Stimulated activated CD4-positive, alpha-beta T cell treated with anti-CD3 and anti-CD28 coated beads, Interleukin-15, amount 100 ng/mL, for 24 hours (primary cell): ENCODE measurements around the gene EXOG.

Source experiments
- DNase-seq: peaks from one replicate; pipeline ENCODE4 v3.0.0-alpha.2; 2020

EXOG gene

DNA sequence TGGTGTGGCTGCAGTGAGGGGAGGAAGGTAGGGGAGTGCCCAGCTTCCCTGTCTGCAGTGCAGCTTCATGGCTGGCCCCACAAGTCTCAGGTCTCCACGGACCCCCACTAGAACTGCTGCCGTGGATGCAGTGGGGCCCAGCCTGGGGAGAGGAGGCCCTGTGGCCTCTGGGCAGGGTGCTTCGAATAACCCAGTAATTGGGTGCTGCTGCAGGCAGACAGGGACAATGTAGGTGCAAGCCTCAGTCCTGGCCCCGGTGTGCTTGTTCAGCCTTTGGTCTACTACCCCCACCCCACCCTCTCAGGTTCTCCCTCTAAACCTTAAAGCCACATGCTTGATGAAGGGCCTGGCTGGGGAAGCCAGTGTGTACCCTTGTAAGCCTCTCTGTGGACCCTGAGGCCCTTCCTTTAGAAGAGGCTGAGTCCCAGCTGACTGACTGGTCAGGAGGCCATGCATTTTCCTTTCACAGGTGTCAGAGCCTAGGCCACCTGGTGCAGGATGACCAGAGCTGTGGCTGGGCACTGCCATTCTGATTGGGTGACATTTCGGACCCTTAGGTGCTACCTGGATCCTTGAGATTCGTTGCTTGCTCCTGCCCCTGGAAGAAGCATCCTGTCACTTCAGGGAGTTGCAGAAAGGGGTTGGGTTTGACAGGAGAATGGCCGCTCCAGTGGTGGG, 21.1 kb upstream of the EXOG start:
- no peak for DNase-seq

DNA sequence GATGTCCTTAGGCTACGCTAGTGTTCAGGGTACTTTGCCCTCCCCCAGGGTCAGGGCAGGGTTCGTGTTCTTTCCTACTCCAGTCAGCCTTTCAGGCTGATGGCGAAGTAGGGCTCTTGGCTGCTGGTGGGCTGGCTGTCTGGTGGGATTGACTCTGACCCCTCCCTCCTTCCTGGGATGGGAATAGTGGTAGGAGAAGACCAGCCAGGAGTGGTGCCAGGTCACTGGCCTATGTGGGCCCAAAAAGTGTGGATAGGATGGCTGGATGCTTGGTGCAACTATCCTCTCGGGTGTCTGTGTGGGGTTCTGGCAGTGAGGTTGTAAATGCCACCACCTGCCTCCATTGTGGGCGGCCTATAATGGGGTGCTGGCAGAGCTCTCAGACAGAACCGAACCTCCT, 20.4 kb upstream of the EXOG start:
- DNase-seq = no peak

GRCh38 chr3:38476157-38476756, 19.9 kb upstream of the EXOG start:
- DNase-seq = no peak

DNA sequence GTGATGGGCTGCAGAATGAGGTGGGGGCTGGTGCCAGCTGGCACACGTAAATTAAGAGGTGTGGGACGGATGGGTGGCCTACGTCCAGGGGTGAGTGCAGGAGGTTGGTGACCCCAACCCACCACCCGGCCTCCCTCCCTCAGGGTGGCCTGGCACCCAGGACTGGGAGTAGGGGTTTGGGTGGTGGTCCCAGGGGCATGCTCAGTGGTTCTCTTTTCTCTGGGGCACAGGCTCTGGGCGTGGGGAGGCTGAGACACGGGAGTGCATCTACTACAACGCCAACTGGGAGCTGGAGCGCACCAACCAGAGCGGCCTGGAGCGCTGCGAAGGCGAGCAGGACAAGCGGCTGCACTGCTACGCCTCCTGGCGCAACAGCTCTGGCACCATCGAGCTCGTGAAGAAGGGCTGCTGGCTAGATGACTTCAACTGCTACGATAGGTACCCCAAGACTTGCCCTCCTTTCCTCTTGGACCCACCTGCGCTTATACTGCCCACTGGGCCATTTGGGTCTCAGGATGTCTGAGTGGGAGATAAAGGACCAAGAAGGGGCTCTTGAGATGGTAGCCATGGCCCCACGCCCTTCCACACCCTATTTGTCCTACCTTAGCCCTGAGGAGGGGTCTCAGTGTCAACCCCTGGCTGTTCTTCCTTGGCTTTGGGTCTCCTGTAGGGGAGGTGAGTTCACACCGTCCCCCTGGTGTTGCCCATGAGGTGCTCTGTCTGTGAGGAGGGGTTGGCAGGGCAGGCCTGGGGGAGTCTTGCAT, 18.9 kb upstream of the EXOG start:
- DNase-seq = no peak

GRCh38 chr3:38477839-38478450, 18.2 kb upstream of the EXOG start:
- no peak for DNase-seq

GRCh38 chr3:38478901-38479300, 17.2 kb upstream of the EXOG start:
- no peak for DNase-seq

GRCh38 chr3:38479431-38480092, 16.6 kb upstream of the EXOG start:
- peak; percentile 58 for DNase-seq

DNA sequence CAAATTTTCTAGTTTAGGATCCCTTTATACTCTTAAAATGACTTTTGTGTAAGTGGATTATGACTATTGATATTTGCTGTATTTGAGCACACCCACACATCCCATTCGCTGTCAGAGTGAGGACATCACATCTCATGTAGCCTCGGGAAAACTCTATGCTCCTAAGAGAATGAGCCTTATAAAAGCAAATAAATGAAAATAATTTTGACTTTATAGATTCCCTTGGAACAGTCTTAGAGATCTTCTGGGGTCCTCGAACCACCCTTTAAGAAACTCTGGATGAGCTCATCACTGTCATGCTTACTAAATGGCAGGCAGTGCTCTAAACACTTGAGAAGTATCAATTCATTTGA, 16.1 kb upstream of the EXOG start:
- no peak for DNase-seq

GRCh38 chr3:38480930-38481329, 15.2 kb upstream of the EXOG start:
- no peak for DNase-seq

DNA sequence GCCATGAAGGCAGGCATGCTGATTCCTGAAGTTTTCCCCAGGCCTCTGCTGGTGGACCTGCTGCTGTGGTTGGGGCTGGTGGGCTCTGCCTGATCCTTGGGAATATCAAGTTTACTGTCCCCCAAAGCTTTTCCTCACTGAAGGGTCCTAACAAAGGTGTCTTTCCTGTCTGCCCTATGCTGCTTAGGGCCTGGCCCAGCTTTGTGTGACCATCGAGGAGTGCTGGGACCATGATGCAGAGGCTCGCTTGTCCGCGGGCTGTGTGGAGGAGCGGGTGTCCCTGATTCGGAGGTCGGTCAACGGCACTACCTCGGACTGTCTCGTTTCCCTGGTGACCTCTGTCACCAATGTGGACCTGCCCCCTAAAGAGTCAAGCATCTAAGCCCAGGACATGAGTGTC, 13.2 kb upstream of the EXOG start:
- DNase-seq = no peak

- no peak for DNase-seq
Measured at GRCh38 chr3:38487323-38487722, 8.8 kb upstream of the EXOG start.

- no peak for DNase-seq
Measured at GRCh38 chr3:38488949-38489348, 7.2 kb upstream of the EXOG start.

GRCh38 chr3:38489766-38490165, 6.4 kb upstream of the EXOG start:
- DNase-seq = no peak

DNA sequence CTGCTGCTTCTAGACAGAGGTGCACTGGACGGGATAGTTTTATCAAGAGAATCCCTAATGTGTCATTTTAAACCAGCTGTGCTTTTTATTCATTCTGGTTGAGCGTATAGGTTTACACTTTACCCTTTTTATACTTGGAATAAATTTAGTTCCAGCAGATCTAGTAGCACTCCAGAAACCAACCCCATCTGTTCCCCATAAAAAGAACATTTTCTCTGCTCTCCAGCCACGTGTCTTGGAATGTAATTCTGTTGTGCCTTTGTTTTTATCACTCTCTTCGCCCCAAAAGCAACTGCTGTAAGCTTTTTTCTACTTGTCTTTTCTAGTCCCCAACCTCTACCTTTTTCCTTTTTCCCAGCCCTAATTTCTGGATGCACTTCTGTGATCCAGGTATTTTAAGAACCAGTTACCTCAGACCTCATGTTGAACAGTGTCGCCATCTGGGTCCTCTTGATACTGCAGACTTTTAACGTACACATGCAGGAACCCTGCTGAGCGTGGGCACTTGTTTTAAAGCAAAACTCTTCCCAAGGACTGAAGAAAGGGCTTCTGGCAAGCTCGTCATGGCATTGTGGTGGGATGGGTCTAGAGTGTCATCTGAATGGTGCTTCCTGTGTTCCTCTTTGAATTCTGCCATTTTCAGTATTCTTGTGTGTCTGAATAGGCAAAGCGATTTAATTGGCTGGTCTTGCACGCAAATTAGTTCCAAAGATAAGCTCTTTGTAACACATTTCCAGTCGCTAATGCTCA, 5.7 kb upstream of the EXOG start:
- DNase-seq = no peak

GRCh38 chr3:38491215-38491614, 4.9 kb upstream of the EXOG start:
- DNase-seq = no peak

- DNase-seq = no peak
Measured at GRCh38 chr3:38493031-38493430, 3.1 kb upstream of the EXOG start.

GRCh38 chr3:38497031-38497430, 891 bp downstream of the EXOG start:
- DNase-seq = no peak

DNA sequence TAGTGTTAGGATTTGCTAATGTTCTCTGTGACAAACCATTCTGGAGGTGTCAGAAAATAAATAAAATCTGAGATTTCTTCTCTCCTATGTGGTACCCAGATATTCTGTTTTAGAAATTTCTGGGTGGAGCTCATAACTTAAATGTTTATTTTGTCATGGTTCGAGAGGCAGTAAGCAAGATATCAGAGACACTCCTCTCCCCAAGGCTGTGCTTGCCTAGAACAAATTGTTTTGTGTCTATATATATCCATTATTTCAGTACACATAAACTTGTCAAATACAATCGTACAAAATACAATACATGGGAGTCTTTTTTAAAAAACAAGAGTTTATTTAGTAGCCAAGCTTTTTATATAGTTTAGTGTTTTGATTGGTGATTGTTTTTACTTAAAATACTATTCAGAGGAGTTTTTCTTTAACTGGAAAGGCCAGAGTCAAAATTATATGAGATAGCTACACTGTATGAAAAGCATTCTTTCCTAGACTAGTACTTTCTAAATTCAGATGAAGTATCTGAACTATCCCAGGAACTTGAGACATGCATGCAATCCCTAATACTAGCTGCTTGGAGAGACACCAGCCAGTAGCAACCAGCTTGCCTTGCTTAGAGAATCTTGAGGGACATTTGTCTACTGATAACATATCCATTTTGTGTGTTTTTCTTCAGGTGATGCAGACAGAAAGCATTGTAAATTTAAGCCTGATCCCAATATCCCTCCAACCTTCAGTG, 4.7 kb downstream of the EXOG start:
- DNase-seq = no peak

DNA sequence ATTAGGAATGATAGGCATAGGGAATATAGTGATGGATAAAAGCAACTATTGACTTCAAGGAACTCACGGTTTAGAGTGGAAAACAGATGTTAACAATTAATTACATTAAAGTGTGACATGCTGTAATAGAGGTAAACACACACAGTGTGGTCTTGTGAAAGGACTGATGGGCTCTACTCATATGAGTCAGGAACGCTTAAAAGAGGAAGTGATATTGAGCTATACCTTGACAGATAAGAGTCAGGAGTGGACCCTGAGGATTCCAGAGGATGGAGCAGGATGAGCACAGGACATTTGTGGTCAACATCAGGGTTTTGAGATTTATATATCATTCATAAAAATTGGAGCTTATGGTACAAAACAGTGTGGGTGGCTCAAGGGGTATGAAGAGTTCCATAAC, 11.0 kb downstream of the EXOG start:
- no peak for DNase-seq

- DNase-seq = no peak
Measured at GRCh38 chr3:38509732-38510131, 13.6 kb downstream of the EXOG start.

- DNase-seq = no peak
Measured at GRCh38 chr3:38510631-38511030, 14.5 kb downstream of the EXOG start.

GRCh38 chr3:38511546-38511945, 15.4 kb downstream of the EXOG start:
- DNase-seq = no peak
